SK-N-SH treated with all-trans-retinoic acid at 6 μM for 48 hours (cell line): Measurements from ENCODE around the gene TSC22D1.

Experiments
- ATAC-seq: fragments of 200-7000 bp; cut with Tn5 transposase; 3 replicates; pipeline ENCODE4 v1.9.1; 2020; ENCODE audit warnings: mild to moderate bottlenecking, moderate library complexity
- ARNTL ChIP-seq: fragments of 450-650 bp; formaldehyde crosslinking; IDR thresholded peaks from 2 replicates; pipeline ENCODE4 v1.5.0; 2020; ENCODE audit warnings: low read depth, mild to moderate bottlenecking, moderate library complexity, borderline replicate concordance
- CREB5 ChIP-seq: fragments of 250-450 bp; sonication (Bioruptor Pico); IDR thresholded peaks from 2 replicates; pipeline ENCODE4 v1.5.1; 2020; ENCODE audit warnings: low read depth, mild to moderate bottlenecking, moderate library complexity
- CSRNP3 ChIP-seq: fragments of 250-450 bp; sonication (Bioruptor Pico); IDR thresholded peaks from 2 replicates; pipeline ENCODE4 v1.5.1; 2021; ENCODE audit warnings: mild to moderate bottlenecking, moderate library complexity
- ESRRG ChIP-seq: fragments of 250-450 bp; sonication (Bioruptor Pico); IDR thresholded peaks from 2 replicates; pipeline ENCODE4 v1.6.1; 2021; ENCODE audit warnings: mild to moderate bottlenecking
- GLIS3 ChIP-seq: fragments of 250-450 bp; sonication (Bioruptor Pico); IDR thresholded peaks from 2 replicates; pipeline ENCODE4 v1.5.0; 2020; ENCODE audit warnings: mild to moderate bottlenecking, moderate library complexity
- OSR1 ChIP-seq: fragments of 250-450 bp; sonication (Bioruptor Pico); IDR thresholded peaks from 2 replicates; pipeline ENCODE4 v1.8.0; 2022; ENCODE audit warnings: moderate library complexity, mild to moderate bottlenecking, inconsistent platforms
- PATZ1 ChIP-seq: fragments of 250-450 bp; sonication (Bioruptor Pico); IDR thresholded peaks from 2 replicates; pipeline ENCODE4 v1.8.0; 2020; ENCODE audit warnings: mild to moderate bottlenecking, moderate library complexity, borderline replicate concordance
- PPARA ChIP-seq: fragments of 250-450 bp; sonication (Bioruptor Pico); IDR thresholded peaks from 2 replicates; pipeline ENCODE4 v1.5.0; 2020; ENCODE audit warnings: mild to moderate bottlenecking, borderline replicate concordance
- RARB ChIP-seq: fragments of 250-450 bp; sonication (Bioruptor Pico); IDR thresholded peaks from 2 replicates; pipeline ENCODE4 v1.8.0; 2021; ENCODE audit warnings: mild to moderate bottlenecking, moderate library complexity
- TCF4 ChIP-seq: fragments of 250-450 bp; sonication (Bioruptor Pico); IDR thresholded peaks from 2 replicates; pipeline ENCODE4 v1.8.0; 2021; ENCODE audit warnings: mild to moderate bottlenecking, moderate library complexity, borderline replicate concordance
- TOX ChIP-seq: fragments of 250-450 bp; sonication (Bioruptor Pico); IDR thresholded peaks from 2 replicates; pipeline ENCODE4 v1.8.0; 2021; ENCODE audit warnings: mild to moderate bottlenecking, moderate library complexity, borderline replicate concordance
- TSHZ2 ChIP-seq: fragments of 250-450 bp; sonication (Bioruptor Pico); IDR thresholded peaks from 2 replicates; pipeline ENCODE4 v1.5.0; 2020; ENCODE audit warnings: mild to moderate bottlenecking, moderate library complexity
- ZFP30 ChIP-seq: fragments of 450-650 bp; formaldehyde crosslinking; IDR thresholded peaks from 2 replicates; pipeline ENCODE4 v1.5.0; 2022; ENCODE audit warnings: mild to moderate bottlenecking, moderate library complexity
- ZNF565 ChIP-seq: fragments of 450-650 bp; formaldehyde crosslinking; conservative IDR thresholded peaks from 2 replicates; pipeline ENCODE4 v1.5.0; 2020; ENCODE audit warnings: low read depth, mild to moderate bottlenecking, moderate library complexity
- ZNF70 ChIP-seq: fragments of 450-650 bp; formaldehyde crosslinking; IDR thresholded peaks from 2 replicates; pipeline ENCODE4 v1.5.0; 2020; ENCODE audit warnings: mild to moderate bottlenecking, moderate library complexity
- ZNF8 ChIP-seq: fragments of 450-650 bp; formaldehyde crosslinking; IDR thresholded peaks from 2 replicates; pipeline ENCODE4 v1.5.0; 2020; ENCODE audit warnings: mild to moderate bottlenecking, moderate library complexity

The TSC22D1 gene

GRCh38 chr13:44401577-44401976, 174.6 kb downstream of the TSC22D1 start:
- no peak for TF ChIP-seq CREB5 (CRISPR knock-in tag)
- no peak for TF ChIP-seq PATZ1 (CRISPR knock-in tag)
- no peak for TF ChIP-seq ZNF70 (CRISPR knock-in tag)
- TF ChIP-seq ZNF565 (CRISPR knock-in tag) = no peak
- TF ChIP-seq ESRRG (CRISPR knock-in tag) = no peak
- no peak for TF ChIP-seq TSHZ2 (CRISPR knock-in tag)
- TF ChIP-seq, all 23 proteins: peak for 0
- ATAC-seq = no peak

GRCh38 chr13:44400736-44401135, 175.4 kb downstream of the TSC22D1 start:
- TF ChIP-seq PPARA (CRISPR knock-in tag) = no peak
- ATAC-seq = no peak

- no peak for ATAC-seq
These were observed 177.1 kb downstream of the TSC22D1 start for GRCh38 chr13:44399074-44399473.

More at GRCh38 chr13:44399074-44399473, 177.1 kb downstream of the TSC22D1 start:
- TF ChIP-seq ARNTL (no peak), ZFP30 (CRISPR knock-in tag) (no peak), OSR1 (CRISPR knock-in tag) (no peak), TSHZ2 (CRISPR knock-in tag) (no peak), GLIS3 (CRISPR knock-in tag) (no peak), RARB (CRISPR knock-in tag) (no peak), ZNF8 (CRISPR knock-in tag) (no peak), TOX (CRISPR knock-in tag) (no peak), TCF4 (no peak), CSRNP3 (CRISPR knock-in tag) (no peak), PATZ1 (CRISPR knock-in tag) (no peak)
